Measurements from ENCODE around the gene RUNX2.

RUNX2 gene

GRCh38 chr6:45505470-45505869 is 177.3 kb downstream of the RUNX2 start:
- no peak overlapping the region for H3K9ac ChIP-seq
- H3K27ac ChIP-seq, result no peak overlapping the region

GRCh38 chr6:45507186-45507585 is 179.1 kb downstream of the RUNX2 start:
- Histone ChIP-seq H3K4me3 (IDR thresholded peaks at IDR 0.05; ENCODE audit: insufficient read depth, low read depth, low read length) (no peak overlapping the region), H3K4me1 (ENCODE audit: low read depth, poor library complexity, severe bottlenecking) (peaks cover 30% of the 10 kb centered on the region), H4K20me1 (ENCODE audit: insufficient read depth) (peaks cover 9% of the 10 kb centered on the region; the same call in 1 of the 2 replicates), H3K79me2 (ENCODE audit: insufficient read depth, low read depth) (peaks cover 68% of the 10 kb centered on the region), H2AFZ (ENCODE audit: low read depth) (no peak overlapping the region), H3K4me2 (no peak overlapping the region), H3K27ac (no peak overlapping the region), H3K27me3 (ENCODE audit: insufficient read depth, low read depth) (no peaks in the 10 kb centered on the region), H3K9ac (no peak overlapping the region), H3K36me3 (ENCODE audit: insufficient read depth) (peaks cover 3% of the 10 kb centered on the region)
- TF ChIP-seq CTCF (conservative IDR thresholded peaks at IDR 0.05; ENCODE audit: low read depth, low read length), result no peak

More at GRCh38 chr6:45505470-45505869, 177.3 kb downstream of the RUNX2 start:
- Histone ChIP-seq H4K20me1 (ENCODE audit: insufficient read depth) (peaks cover 6% of the 10 kb centered on the region; the same call in 1 of the 2 replicates), H3K27me3 (ENCODE audit: insufficient read depth, low read depth) (no peaks in the 10 kb centered on the region), H3K4me2 (no peak overlapping the region), H3K4me3 (IDR thresholded peaks at IDR 0.05; ENCODE audit: insufficient read depth, low read depth, low read length) (no peak overlapping the region), H3K36me3 (ENCODE audit: insufficient read depth) (peaks cover 8% of the 10 kb centered on the region), H2AFZ (ENCODE audit: low read depth) (no peak overlapping the region), H3K4me1 (ENCODE audit: low read depth, poor library complexity, severe bottlenecking) (peaks cover 40% of the 10 kb centered on the region), H3K79me2 (ENCODE audit: insufficient read depth, low read depth) (peaks cover 85% of the 10 kb centered on the region)
- TF ChIP-seq CTCF (conservative IDR thresholded peaks at IDR 0.05; ENCODE audit: low read depth, low read length), result no peak

- Histone ChIP-seq H3K79me2 (ENCODE audit: insufficient read depth, low read depth) (peaks cover 53% of the 10 kb centered on the region), H3K36me3 (ENCODE audit: insufficient read depth) (peaks cover 3% of the 10 kb centered on the region), H2AFZ (ENCODE audit: low read depth) (no peak overlapping the region), H3K27ac (no peak overlapping the region), H3K4me3 (IDR thresholded peaks at IDR 0.05; ENCODE audit: insufficient read depth, low read depth, low read length) (no peak overlapping the region), H3K4me1 (ENCODE audit: low read depth, poor library complexity, severe bottlenecking) (peaks cover 23% of the 10 kb centered on the region), H4K20me1 (ENCODE audit: insufficient read depth) (peaks cover 9% of the 10 kb centered on the region; the same call in 1 of the 2 replicates), H3K9ac (no peak overlapping the region), H3K4me2 (no peak overlapping the region), H3K27me3 (ENCODE audit: insufficient read depth, low read depth) (no peaks in the 10 kb centered on the region)
- TF ChIP-seq CTCF (conservative IDR thresholded peaks at IDR 0.05; ENCODE audit: low read depth, low read length), result no peak
These were observed 181.3 kb downstream of the RUNX2 start for GRCh38 chr6:45509426-45509825.

- no peak overlapping the region for H3K4me3 ChIP-seq (IDR thresholded peaks at IDR 0.05; ENCODE audit: insufficient read depth, low read depth, low read length)
- no peaks in the 10 kb centered on the region; the same call in 1 of the 2 replicates for H3K36me3 ChIP-seq (ENCODE audit: insufficient read depth)
- peaks cover 20% of the 10 kb centered on the region for H3K4me1 ChIP-seq (ENCODE audit: low read depth, poor library complexity, severe bottlenecking)
- H4K20me1 ChIP-seq (ENCODE audit: insufficient read depth), result peaks cover 4% of the 10 kb centered on the region; the same call in 1 of the 2 replicates
- no peak overlapping the region for H3K4me2 ChIP-seq
- H2AFZ ChIP-seq (ENCODE audit: low read depth), result no peak overlapping the region
- H3K27me3 ChIP-seq (ENCODE audit: insufficient read depth, low read depth), result no peaks in the 10 kb centered on the region
- no peak overlapping the region for H3K9ac ChIP-seq
- TF ChIP-seq CTCF (conservative IDR thresholded peaks at IDR 0.05; ENCODE audit: low read depth, low read length), result no peak
- peaks cover 39% of the 10 kb centered on the region; the same call in 1 of the 2 replicates for H3K79me2 ChIP-seq (ENCODE audit: insufficient read depth, low read depth)
- no peak overlapping the region; the same call in 1 of the 2 replicates for H3K27ac ChIP-seq
These were observed 184.6 kb downstream of the RUNX2 start for GRCh38 chr6:45512717-45513116.
